ENCODE results near the gene CCL5. TPM values are rescaled to one million over a fixed set of nuclear protein-coding genes. Genes with fewer than 3 reads are reported as not detected.

CCL5 gene
- total RNA-seq, 1 experiment from 2014 or later: 0.29 TPM

DNA sequence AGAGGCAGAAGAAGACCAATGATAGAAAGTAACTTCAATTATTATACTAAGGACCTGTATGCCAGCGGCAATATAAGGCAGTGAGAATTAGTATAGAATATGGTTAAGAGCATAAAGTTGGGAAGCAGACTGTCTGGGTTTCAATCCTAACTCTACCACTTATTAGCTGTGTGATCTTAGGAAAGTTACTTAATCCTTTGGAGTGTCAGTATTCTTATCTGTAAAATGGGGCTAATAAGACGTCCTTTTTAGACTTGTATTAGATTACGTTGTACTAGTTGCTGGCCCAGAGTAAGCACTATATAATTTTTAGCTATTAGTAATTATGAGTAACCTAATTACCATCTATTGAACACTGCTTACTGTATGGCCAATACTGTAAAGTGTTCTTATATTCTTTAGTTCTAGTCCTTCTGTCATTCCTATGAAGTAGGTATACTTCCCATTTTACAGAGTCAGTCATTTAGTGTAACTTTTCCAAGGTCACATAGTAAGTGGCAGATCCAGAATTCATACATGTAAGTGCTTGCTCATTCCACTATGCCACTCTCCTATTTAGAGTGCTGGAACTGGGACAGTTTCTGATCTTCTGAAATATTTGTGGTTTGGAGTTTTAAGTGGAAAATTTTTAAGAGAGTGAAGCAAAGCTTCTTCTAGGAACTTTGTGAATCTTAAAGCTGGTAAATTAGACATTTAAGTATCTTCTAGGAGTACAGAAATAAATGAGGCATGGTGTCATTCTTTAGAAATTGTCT, 33.9 kb downstream of the CCL5 start:
- no peak for DNase-seq (ENCODE audit: low read depth, low spot score)
- in situ Hi-C loops (cut with HindIII; ENCODE audit: low pct_unique_long_range_greater_than_20kb, low sequenced_read_pairs): no loop called here

- no peak for DNase-seq (ENCODE audit: low read depth, low spot score)
- in situ Hi-C loops (cut with HindIII; ENCODE audit: low pct_unique_long_range_greater_than_20kb, low sequenced_read_pairs): no loop called here
Observed at GRCh38 chr17:35844547-35844946, 35.6 kb downstream of the CCL5 start.

DNA sequence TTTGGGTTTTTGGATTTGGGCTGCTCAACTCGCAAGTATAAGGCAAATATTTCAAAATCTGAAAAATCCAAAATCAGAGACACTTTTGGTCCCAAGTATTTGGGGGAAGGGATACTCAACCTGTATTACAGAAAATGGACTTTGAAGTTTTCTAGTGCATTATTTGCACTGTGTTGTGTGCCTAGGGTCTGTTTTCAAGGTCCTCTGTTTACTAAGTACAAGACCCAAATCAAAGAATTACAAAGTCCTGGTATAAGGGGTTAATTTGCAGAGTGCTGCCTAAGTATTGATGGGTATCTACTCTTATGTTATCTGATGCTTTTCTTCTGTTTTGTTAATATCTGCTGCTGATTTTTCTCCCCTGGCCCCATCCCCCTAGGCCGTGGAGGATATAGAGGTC, 36.5 kb downstream of the CCL5 start:
- in situ Hi-C loops (cut with HindIII; ENCODE audit: low pct_unique_long_range_greater_than_20kb, low sequenced_read_pairs): no loop called here
- DNase-seq (ENCODE audit: low read depth, low spot score): no peak

- in situ Hi-C loops (cut with HindIII; ENCODE audit: low pct_unique_long_range_greater_than_20kb, low sequenced_read_pairs): no loop called here
- no peak for DNase-seq (ENCODE audit: low read depth, low spot score)
Observed at GRCh38 chr17:35842239-35842638, 37.9 kb downstream of the CCL5 start.

GRCh38 chr17:35841505-35841904, 38.7 kb downstream of the CCL5 start:
- in situ Hi-C loops (cut with HindIII; ENCODE audit: low pct_unique_long_range_greater_than_20kb, low sequenced_read_pairs): no loop called here
- DNase-seq (ENCODE audit: low read depth, low spot score): no peak

DNA sequence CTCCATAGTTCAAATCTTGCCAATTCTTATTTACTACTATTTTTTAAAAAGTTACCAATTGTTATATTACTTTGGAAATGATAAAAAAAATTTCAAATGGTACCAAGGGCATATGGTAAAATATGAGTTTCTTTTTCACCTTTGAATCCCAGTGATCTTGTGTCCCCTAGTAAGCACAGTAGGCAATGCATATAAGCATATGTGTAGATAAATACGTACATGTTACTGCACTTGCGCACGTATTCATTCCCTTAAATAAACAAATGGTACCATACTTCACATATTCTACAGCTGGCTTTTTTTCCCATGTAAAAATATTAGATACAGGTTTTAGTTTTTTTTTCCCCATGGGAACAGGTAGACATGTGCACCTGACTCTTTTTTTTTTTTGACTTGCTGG, 39.1 kb downstream of the CCL5 start:
- in situ Hi-C loops (cut with HindIII; ENCODE audit: low pct_unique_long_range_greater_than_20kb, low sequenced_read_pairs): no loop called here
- no peak for DNase-seq (ENCODE audit: low read depth, low spot score)

DNA sequence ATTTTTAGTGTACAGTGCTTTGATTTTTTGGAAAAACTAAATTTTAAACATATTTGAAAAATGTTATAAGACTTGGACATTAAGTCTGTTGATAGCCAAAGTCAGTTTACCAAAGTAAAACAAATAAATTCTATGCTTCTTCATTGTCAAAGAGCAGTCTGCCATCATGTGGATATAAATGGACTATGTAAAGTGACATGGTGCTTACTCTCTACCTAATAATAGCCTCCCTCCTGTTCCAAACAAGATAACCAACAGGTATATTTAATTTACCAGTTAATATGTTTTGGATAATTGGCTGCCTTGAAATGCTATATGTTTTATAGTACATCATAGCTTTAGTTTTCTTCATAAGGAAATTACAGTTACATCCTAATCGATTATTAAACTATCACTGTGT, 55.0 kb downstream of the CCL5 start:
- in situ Hi-C loops (cut with HindIII; ENCODE audit: low pct_unique_long_range_greater_than_20kb, low sequenced_read_pairs): no loop called here
- DNase-seq (ENCODE audit: low read depth, low spot score): no peak

Small RNA genes lying within 50 kb of the gene (small RNA-seq; reads per million reads assigned to genes)
- gene RF00100: 554 to 42,756 reads per million in 2 experiments

Other genes with a start within 250 kb of the CCL5 start
- 3.0 and 4.3 TPM in 2 replicates for gene RASL10B, start 148.7 kb downstream of the CCL5 start, total RNA-seq (2014; rRNA removed; shearing (Covaris generic))
- not detected in 2 replicates for gene GAS2L2, start 127.1 kb downstream of the CCL5 start, total RNA-seq (2014; rRNA removed; shearing (Covaris generic))
- gene C17orf50, start 119.5 kb downstream of the CCL5 start, total RNA-seq (2014; rRNA removed; shearing (Covaris generic)): not detected in 2 replicates
- gene MMP28, start 84.7 kb downstream of the CCL5 start, total RNA-seq (2014; rRNA removed; shearing (Covaris generic)): not detected in 2 replicates
- gene TAF15, start 70.9 kb downstream of the CCL5 start, total RNA-seq (2014; rRNA removed; shearing (Covaris generic)): 17.4 and 18.7 TPM in 2 replicates
- gene HEATR9, start 11.5 kb downstream of the CCL5 start, total RNA-seq (2014; rRNA removed; shearing (Covaris generic)): not detected in 2 replicates
- 0.40 and 0.45 TPM in 2 replicates for gene RDM1, start 50.4 kb upstream of the CCL5 start, total RNA-seq (2014; rRNA removed; shearing (Covaris generic))
- not detected in 2 replicates for gene LYZL6, start 63.4 kb upstream of the CCL5 start, total RNA-seq (2014; rRNA removed; shearing (Covaris generic))
- not detected in 2 replicates for gene CCL16, start 101.1 kb upstream of the CCL5 start, total RNA-seq (2014; rRNA removed; shearing (Covaris generic))
- gene CCL14, start 106.4 kb upstream of the CCL5 start, total RNA-seq (2014; rRNA removed; shearing (Covaris generic)): not detected in 2 replicates
- gene CCL15, start 121.2 kb upstream of the CCL5 start, total RNA-seq (2014; rRNA removed; shearing (Covaris generic)): not detected in 2 replicates
- not detected in 2 replicates for gene CCL23, start 137.6 kb upstream of the CCL5 start, total RNA-seq (2014; rRNA removed; shearing (Covaris generic))
- gene CCL18, start 183.9 kb upstream of the CCL5 start, total RNA-seq (2014; rRNA removed; shearing (Covaris generic)): 0.64 and 0.82 TPM in 2 replicates
- gene CCL3, start 209.8 kb upstream of the CCL5 start, total RNA-seq (2014; rRNA removed; shearing (Covaris generic)): 0.26 TPM in 1 of 2 replicates, not detected in the other
- not detected in 2 replicates for gene CCL4, start 223.5 kb upstream of the CCL5 start, total RNA-seq (2014; rRNA removed; shearing (Covaris generic))

All from SK-MEL-5 (cell line).